ENCODE measurements around the gene HAND2.

- TF ChIP-seq CTCF (IDR thresholded peaks at IDR 0.05): no peak
- no peak for TF ChIP-seq POLR2AphosphoS5 (IDR thresholded peaks at IDR 0.05; ENCODE audit: low read depth, low read length)
Measured at GRCh38 chr4:173489514-173489913, 40.5 kb downstream of the HAND2 start.
